Testis (tissue), 2 donors: ENCODE measurements around the gene EP400.

ENCODE experiments used
- POLR2A ChIP-seq: fragments of 450-650 bp; IDR thresholded peaks from one replicate; pipeline ENCODE4 v1.6.1; 2017; ENCODE audit warnings: antibody characterized with exemption, mild to moderate bottlenecking, moderate library complexity
- TF ChIP-seq, protein P1 (sequence below), 3 experiments: fragments of 450-650 bp in 2 of 3; fragments of 200-600 bp in 1 of 3; sonication (generic) in 1 of 3; IDR thresholded peaks; one replicate each; pipeline ENCODE4 v1.5.1; 2016 to 2019; ENCODE audit warnings: antibody characterized with exemption in 3 of 3, mild to moderate bottlenecking in 2 of 3, moderate library complexity in 1 of 3

DNA sequence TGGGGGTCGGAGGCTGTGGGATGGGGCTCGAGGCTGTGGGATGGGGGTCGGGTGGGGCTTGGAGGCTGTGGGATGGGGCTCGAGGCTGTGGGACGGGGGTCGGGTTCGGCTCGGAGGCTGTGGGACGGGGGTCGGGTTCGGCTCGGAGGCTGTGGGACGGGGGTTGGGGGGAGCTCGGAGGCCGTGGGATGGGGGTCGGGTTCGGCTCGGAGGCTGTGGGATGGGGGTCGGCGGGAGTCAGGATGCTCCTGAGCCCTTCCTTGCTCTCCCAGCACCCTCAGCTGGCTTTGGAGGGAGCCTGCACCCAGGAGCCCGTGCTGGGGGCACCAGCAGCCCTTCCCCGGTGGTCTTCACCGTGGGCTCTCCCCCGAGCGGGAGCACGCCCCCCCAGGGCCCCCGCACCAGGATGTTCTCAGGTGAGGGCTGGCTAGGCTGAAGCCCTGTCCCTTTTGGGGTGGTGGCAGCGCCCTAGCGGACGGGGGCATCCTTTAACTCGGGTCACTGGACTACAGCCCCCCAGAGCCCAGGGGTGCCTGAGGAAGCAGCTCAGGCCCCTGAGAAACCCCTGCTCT lies 32.5 kb upstream of the EP400 start:
- TF ChIP-seq, protein P1, sequence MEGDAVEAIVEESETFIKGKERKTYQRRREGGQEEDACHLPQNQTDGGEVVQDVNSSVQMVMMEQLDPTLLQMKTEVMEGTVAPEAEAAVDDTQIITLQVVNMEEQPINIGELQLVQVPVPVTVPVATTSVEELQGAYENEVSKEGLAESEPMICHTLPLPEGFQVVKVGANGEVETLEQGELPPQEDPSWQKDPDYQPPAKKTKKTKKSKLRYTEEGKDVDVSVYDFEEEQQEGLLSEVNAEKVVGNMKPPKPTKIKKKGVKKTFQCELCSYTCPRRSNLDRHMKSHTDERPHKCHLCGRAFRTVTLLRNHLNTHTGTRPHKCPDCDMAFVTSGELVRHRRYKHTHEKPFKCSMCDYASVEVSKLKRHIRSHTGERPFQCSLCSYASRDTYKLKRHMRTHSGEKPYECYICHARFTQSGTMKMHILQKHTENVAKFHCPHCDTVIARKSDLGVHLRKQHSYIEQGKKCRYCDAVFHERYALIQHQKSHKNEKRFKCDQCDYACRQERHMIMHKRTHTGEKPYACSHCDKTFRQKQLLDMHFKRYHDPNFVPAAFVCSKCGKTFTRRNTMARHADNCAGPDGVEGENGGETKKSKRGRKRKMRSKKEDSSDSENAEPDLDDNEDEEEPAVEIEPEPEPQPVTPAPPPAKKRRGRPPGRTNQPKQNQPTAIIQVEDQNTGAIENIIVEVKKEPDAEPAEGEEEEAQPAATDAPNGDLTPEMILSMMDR (IDR thresholded peaks at IDR 0.05), result no peak
- no peak for TF ChIP-seq POLR2A
